Measurements from ENCODE around the gene PATE1.

PATE1 gene

GRCh38 chr11:125797641-125798040, 51.6 kb downstream of the PATE1 start:
- DNase-seq = no peak
